Measurements from ENCODE around the gene COL8A2.

The COL8A2 gene

DNA sequence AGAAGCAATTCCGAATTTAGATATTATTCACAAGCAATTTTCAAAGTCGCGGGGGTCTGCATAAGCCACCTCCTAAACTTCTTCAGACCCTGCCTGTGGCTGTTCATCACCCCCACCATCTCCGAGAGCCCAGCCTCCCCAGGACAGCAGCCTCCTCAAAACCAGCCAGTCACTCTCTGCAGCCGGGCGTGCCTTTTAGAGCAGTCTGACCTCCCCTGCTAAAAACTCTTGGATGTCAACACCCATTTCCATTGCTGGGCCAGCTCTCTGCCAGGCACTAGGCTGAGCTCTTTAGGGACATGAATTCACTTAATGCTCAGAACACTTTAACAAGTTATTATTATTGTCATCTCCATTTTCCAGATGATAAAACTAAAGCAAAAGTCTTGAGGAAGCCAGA is 24.6 kb downstream of the COL8A2 start:
- TF ChIP-seq SIN3A (IDR thresholded peaks at IDR 0.05; ENCODE audit: borderline replicate concordance, insufficient read depth, low read length) (no peak), REST (IDR thresholded peaks at IDR 0.05; ENCODE audit: insufficient read depth in 1 of 2, low read depth in 2 of 2, low read length in 2 of 2) (no peak), FOXP2 (optimal IDR thresholded peaks at IDR 0.05; ENCODE audit: borderline replicate concordance, extremely low read depth, extremely low read length, insufficient read depth) (no peak)

DNA sequence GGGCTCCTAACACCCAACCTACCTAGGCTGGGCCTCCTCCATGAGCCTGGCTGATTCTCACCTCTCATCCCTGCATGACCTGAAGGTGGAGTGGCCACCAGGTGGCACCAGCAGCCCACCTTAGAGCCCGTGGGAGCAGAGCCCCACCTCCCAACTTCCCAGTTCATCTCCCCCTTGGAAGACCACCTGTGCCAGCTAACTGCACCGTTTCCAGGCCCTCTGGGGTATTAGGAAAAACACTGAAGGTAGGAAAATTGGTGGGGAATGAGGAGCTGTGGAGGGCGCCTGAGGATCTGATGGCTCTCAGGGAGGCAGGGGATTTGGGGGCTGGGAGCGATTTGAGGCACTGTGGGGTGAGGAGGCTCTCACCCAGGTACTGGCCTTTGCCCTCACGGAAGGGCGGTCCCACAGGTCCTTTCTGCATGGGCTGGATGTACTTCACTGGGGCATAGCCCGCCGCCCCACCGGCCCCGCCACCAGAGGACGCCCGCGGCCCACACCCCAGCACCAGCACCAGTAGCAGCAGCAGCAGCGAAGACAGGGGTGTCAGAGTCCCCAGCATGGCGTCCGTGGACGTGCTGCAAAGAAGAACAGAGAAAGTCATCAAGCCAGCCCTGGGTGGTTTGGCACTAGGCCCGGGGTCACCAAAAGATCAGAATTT is 25.2 kb downstream of the COL8A2 start:
- TF ChIP-seq TAF1 (IDR thresholded peaks at IDR 0.05; ENCODE audit: borderline replicate concordance, insufficient read depth, low read length) (no peak), SIN3A (IDR thresholded peaks at IDR 0.05; ENCODE audit: borderline replicate concordance, insufficient read depth, low read length) (no peak), POLR2AphosphoS5 (IDR thresholded peaks at IDR 0.05; ENCODE audit: low read depth, low read length) (no peak), FOXP2 (optimal IDR thresholded peaks at IDR 0.05; ENCODE audit: borderline replicate concordance, extremely low read depth, extremely low read length, insufficient read depth) (no peak), REST (IDR thresholded peaks at IDR 0.05; ENCODE audit: insufficient read depth in 1 of 2, low read depth in 2 of 2, low read length in 2 of 2) (no peak)

- TF ChIP-seq FOXP2 (optimal IDR thresholded peaks at IDR 0.05; ENCODE audit: borderline replicate concordance, extremely low read depth, extremely low read length, insufficient read depth) (no peak), REST (IDR thresholded peaks at IDR 0.05; ENCODE audit: insufficient read depth in 1 of 2, low read depth in 2 of 2, low read length in 2 of 2) (no peak), SIN3A (IDR thresholded peaks at IDR 0.05; ENCODE audit: borderline replicate concordance, insufficient read depth, low read length) (no peak), POLR2AphosphoS5 (IDR thresholded peaks at IDR 0.05; ENCODE audit: low read depth, low read length) (no peak), TAF1 (IDR thresholded peaks at IDR 0.05; ENCODE audit: borderline replicate concordance, insufficient read depth, low read length) (no peak)
These were observed 26.2 kb downstream of the COL8A2 start for GRCh38 chr1:36098650-36099365.

GRCh38 chr1:36097693-36098585 is 27.1 kb downstream of the COL8A2 start:
- TF ChIP-seq FOXP2 (optimal IDR thresholded peaks at IDR 0.05; ENCODE audit: borderline replicate concordance, extremely low read depth, extremely low read length, insufficient read depth): no peak
- TF ChIP-seq TAF1 (IDR thresholded peaks at IDR 0.05; ENCODE audit: borderline replicate concordance, insufficient read depth, low read length): no peak
- TF ChIP-seq POLR2AphosphoS5 (IDR thresholded peaks at IDR 0.05; ENCODE audit: low read depth, low read length): no peak
